GM19397 (cell line): ENCODE results near the gene ABCA10.

Source experiments
- ATAC-seq: cut with Tn5 transposase; IDR thresholded peaks from one replicate; pipeline ENCODE4 v1.9.1; 2021; ENCODE audit warnings: mild to moderate bottlenecking, moderate library complexity; ENCODE audit not compliant: unreplicated experiment

The ABCA10 gene

GRCh38 chr17:69105907-69106730 is 122.5 kb downstream of the ABCA10 start:
- ATAC-seq = no peak

GRCh38 chr17:69103557-69104233 is 124.9 kb downstream of the ABCA10 start:
- ATAC-seq = no peak

GRCh38 chr17:69098625-69099024 is 130.0 kb downstream of the ABCA10 start:
- ATAC-seq = no peak
